Neuron (in vitro differentiated cells): ENCODE measurements around the gene FMN1.

Experiments
- H2AFZ ChIP-seq: one replicate; pipeline ENCODE4 v1.6.1; 2013; ENCODE audit warnings: low read depth, mild to moderate bottlenecking, inconsistent platforms, low read length, moderate library complexity
- H3K27me3 ChIP-seq: one replicate; pipeline ENCODE4 v1.6.1; 2013; ENCODE audit warnings: low read length; ENCODE audit not compliant: insufficient read depth
- H3K36me3 ChIP-seq: one replicate; pipeline ENCODE4 v1.6.1; 2013; ENCODE audit warnings: low read length; ENCODE audit not compliant: insufficient read depth
- H3K4me1 ChIP-seq: one replicate; pipeline ENCODE4 v1.6.1; 2013; ENCODE audit warnings: low read length; ENCODE audit not compliant: insufficient read depth
- H3K4me3 ChIP-seq: 2 replicates; pipeline ENCODE4 v1.5.1; 2013; ENCODE audit warnings: mild to moderate bottlenecking, low read length, moderate library complexity
- H3K9me3 ChIP-seq: one replicate; pipeline ENCODE4 v1.6.1; 2013; ENCODE audit warnings: low read length

The FMN1 gene

DNA sequence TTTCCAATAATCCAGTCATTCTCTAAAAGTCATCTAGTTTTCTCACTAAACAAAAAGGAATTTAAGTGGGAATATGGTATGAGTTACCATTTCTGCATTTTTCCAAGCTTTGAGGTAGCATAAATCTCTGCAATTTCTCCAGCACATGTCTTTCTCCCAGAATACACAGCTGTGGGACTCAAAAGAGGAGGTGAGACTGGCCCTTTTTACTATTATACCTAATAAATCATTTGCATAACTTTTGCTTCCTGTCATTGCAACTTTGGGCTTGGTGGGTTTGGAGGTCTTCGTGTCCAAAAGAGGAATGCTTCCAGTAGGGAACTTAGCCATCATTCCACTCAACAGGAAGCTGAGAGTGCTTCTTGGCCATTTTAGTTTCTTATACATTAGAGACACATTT is 94.8 kb downstream of the FMN1 start:
- no peak overlapping the region for H2AFZ ChIP-seq
- no peaks in the 10 kb centered on the region for H3K27me3 ChIP-seq
- no peaks in the 10 kb centered on the region for H3K36me3 ChIP-seq
- no peaks in the 10 kb centered on the region for H3K9me3 ChIP-seq
- H3K4me1 ChIP-seq: no peaks in the 10 kb centered on the region
- H3K4me3 ChIP-seq: no peak overlapping the region

DNA sequence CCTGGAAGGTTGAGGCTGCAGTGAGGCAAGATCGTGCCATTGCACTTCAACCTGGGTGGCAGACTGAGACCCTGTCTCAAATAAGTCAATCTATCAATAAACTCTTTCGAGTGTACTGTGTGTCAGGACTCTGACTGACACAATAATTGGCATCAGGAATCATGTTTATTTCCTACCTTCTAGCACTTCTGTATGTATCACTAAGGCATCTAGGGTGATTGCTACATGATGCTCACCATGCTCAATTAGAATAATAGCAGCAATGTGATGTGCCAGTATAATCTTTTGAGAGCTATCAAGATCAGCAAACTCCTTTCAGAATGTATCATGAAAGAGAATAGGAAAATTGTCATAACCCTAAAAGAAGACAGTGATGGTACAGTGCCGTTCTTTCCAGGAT is 95.3 kb downstream of the FMN1 start:
- H3K36me3 ChIP-seq: no peaks in the 10 kb centered on the region
- H3K27me3 ChIP-seq: no peaks in the 10 kb centered on the region
- H3K4me3 ChIP-seq: no peak overlapping the region
- no peak overlapping the region for H2AFZ ChIP-seq
- no peaks in the 10 kb centered on the region for H3K9me3 ChIP-seq
- H3K4me1 ChIP-seq: no peaks in the 10 kb centered on the region

DNA sequence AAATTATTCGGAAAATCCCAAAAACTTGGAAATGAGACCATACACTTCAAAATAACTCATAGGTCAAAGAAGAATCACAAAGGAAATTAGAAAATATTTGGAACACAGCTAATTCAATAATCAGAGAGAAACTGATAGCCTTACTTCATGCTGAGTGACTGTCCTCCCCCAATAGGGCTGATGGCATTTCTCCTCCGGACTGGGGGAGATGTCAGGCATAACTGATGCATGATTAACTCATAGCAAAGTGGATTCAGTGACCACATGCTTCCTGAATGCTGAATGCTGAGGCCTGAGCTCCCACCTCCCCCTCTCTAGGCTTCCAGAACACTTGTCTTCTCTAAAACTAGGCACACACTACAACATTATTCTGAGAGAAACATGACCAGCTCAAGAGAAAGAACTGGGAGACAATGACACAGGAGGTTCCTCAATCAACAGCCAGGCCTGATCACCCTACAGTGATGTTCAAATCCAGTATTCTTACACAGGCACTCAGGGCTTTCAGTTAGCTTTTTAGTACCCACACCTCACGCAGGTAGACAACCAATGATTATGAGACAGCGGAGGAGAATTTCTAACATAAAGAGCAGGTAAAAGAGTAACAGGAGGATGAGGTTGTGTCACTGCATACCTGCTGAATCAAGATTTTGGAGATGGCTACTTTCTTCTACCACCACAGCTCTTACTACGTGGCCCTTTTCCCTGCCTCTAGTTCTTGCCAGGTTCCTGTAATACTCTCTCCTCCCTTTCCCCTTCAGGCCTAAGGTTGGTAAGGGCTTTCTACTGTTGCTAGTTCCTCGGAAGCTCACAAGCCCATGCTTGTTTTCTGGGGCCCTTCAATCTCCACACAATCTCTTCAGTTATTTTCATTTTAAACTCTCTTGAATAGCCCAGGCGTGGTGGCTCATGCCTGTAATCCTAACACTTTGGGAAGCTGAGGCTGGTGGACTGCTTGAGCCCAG is 96.1 kb downstream of the FMN1 start:
- Histone ChIP-seq H3K36me3 (no peaks in the 10 kb centered on the region), H3K4me3 (no peak overlapping the region), H3K27me3 (no peaks in the 10 kb centered on the region), H3K4me1 (no peaks in the 10 kb centered on the region), H3K9me3 (no peaks in the 10 kb centered on the region), H2AFZ (no peak overlapping the region)

DNA sequence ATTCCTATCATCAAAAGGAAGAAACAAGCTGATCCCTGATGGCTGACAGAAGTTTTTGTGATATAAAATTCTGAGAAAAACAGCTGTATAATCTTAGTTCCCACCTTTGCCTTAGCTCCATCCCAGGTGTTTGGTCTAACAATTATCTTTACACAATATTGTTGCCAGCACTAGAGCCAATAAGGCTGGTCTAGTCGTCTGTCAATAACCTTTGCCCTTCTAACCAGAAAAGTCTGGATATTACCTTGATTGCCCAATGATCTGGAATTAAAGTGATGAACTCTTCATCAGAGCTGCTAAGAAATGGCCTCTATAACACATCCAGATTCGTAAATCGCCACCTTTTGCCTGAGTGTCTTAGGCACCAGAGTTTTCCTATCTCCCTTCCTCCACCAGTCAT is 98.4 kb downstream of the FMN1 start:
- H3K4me1 ChIP-seq: no peaks in the 10 kb centered on the region
- no peaks in the 10 kb centered on the region for H3K9me3 ChIP-seq
- H3K36me3 ChIP-seq: no peaks in the 10 kb centered on the region
- H3K27me3 ChIP-seq: no peaks in the 10 kb centered on the region
- H3K4me3 ChIP-seq: no peak overlapping the region
- no peak overlapping the region for H2AFZ ChIP-seq

DNA sequence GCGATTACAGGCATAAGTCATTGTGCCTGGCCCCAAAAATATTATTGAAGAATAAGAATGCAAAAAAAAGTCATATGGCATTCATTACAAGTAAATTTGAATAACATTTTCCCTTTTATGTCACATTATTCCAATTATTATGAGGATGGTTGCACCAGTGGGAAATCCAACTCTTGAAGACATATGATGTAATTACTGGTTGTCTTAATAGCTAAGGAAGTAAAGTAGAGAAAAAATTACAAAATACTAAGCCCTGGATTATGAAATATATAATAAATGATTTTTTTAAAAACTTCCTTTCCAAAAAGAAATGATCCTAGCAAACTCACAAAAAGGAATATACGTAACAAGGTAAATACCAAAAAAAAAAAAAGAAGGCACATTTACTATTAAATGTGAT is 98.9 kb downstream of the FMN1 start:
- no peak overlapping the region for H2AFZ ChIP-seq
- H3K9me3 ChIP-seq: no peaks in the 10 kb centered on the region
- H3K4me1 ChIP-seq: no peaks in the 10 kb centered on the region
- H3K4me3 ChIP-seq: no peak overlapping the region
- H3K27me3 ChIP-seq: no peaks in the 10 kb centered on the region
- H3K36me3 ChIP-seq: no peaks in the 10 kb centered on the region

DNA sequence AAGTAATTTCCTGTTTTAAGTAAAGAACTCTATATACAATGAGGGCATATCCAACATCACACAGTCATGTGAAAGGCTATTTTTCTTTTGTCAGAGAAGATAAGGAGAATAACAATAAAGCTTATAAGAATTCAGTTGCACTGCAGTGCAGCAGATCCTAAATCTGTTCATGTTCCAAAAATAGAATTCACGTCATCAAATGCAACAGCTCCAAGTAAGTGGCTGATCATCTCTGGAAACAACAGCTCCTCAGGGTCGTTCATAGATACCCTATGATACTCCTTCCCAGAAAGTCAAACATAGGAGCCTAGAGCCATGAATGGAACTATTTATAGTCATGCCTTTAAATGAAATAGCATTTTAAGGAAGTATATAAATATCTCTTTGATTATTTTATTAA is 100.2 kb downstream of the FMN1 start:
- Histone ChIP-seq H3K9me3 (no peaks in the 10 kb centered on the region), H2AFZ (no peak overlapping the region), H3K27me3 (no peaks in the 10 kb centered on the region), H3K36me3 (no peaks in the 10 kb centered on the region), H3K4me1 (no peaks in the 10 kb centered on the region), H3K4me3 (no peak overlapping the region)

DNA sequence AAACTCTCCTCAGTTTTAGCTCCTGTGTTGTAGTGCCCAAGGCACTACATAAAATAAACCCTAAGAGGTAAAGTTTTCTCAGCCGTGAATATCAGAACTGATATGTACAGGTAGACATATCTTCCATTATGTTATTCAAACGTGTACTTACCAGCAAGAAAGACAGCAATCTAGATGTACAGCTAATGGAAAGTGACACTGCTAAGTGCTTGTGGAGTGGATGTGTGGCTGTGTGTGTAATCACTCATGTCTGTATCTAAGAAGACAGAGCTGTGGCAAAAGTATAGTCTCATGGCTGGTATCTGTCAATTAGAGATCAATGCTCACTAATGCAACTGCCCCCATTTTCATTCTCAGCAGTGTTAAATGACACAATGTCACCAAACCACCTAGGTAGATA is 101.3 kb downstream of the FMN1 start:
- no peaks in the 10 kb centered on the region for H3K9me3 ChIP-seq
- no peak overlapping the region for H2AFZ ChIP-seq
- H3K4me3 ChIP-seq: no peak overlapping the region
- no peaks in the 10 kb centered on the region for H3K4me1 ChIP-seq
- no peaks in the 10 kb centered on the region for H3K27me3 ChIP-seq
- no peaks in the 10 kb centered on the region for H3K36me3 ChIP-seq

DNA sequence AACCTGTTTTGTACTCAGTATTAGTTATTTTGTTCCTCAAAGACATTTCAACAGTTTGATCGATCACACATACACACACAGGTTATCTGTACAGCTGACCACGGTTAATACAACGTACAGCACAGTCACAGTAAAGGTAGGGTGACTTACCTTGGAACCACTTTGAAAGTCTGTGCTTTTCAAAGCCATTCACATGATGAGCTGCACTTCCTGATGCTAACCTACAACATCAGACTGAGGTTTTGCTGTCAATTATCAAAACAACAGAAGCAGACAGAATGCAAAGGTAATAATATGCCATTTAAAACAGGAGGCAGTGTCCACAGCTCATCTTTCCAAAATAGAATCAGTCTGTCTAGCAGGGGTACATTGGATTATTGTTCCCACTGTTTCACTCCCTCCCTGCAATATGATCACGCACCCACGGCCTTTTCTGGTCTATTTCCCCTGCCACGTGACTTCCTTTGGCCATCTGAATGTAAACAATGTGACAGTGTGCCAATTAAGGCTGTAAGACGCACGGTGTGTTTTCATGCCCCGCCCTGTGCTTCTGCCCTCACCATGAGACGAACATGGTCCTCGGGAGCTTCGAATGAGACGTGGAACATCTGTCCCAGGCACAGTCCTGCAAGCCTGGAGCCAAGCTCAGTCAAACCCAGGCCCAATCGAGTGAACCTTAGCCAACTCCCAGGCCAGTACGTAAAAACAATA is 102.4 kb downstream of the FMN1 start:
- H3K36me3 ChIP-seq: no peaks in the 10 kb centered on the region
- H3K27me3 ChIP-seq: no peaks in the 10 kb centered on the region
- no peaks in the 10 kb centered on the region for H3K9me3 ChIP-seq
- H2AFZ ChIP-seq: no peak overlapping the region
- no peaks in the 10 kb centered on the region for H3K4me1 ChIP-seq
- H3K4me3 ChIP-seq: no peak overlapping the region

DNA sequence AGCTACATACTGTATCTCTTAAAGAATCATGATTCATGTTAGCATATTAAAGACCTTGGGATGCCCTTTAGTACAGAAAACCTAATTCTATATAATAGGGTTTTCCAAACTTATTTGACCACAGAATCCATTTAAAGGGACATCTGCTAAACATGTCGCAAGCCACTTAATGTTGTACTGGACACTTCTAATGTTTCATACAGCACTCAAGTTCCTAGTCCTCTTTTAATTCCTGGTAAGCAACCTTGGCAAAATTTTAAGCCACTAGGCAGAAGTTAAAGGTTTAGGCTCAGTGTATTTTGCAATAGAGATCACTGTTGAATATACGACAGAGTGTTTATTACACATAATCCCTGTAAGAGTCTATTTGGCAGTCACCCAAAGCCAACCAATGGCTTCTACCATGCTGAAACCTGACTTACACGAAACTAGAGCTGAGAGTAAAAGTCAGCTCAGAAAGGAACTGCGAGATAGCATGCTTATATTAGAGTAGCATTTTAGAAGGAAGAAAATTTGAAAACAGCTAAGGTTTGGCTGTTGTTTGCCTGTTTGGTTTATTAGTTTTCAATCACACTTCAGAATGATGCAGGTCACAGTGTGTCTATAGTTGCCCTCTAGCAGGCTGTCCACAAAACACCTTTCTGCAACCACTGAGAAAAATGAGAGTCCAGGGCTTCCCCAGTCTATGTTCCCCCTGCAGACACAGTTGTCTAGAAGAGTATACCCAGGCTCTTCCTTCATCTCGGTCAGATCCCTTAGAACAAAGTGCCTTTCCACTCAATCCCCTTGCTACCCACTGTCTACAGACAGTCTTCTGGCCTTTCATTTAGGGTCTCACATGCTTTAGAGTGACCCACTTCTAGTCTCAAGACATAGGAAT is 104.4 kb downstream of the FMN1 start:
- no peaks in the 10 kb centered on the region for H3K9me3 ChIP-seq
- H2AFZ ChIP-seq: no peak overlapping the region
- H3K27me3 ChIP-seq: no peaks in the 10 kb centered on the region
- no peaks in the 10 kb centered on the region for H3K36me3 ChIP-seq
- H3K4me3 ChIP-seq: no peak overlapping the region
- no peaks in the 10 kb centered on the region for H3K4me1 ChIP-seq

DNA sequence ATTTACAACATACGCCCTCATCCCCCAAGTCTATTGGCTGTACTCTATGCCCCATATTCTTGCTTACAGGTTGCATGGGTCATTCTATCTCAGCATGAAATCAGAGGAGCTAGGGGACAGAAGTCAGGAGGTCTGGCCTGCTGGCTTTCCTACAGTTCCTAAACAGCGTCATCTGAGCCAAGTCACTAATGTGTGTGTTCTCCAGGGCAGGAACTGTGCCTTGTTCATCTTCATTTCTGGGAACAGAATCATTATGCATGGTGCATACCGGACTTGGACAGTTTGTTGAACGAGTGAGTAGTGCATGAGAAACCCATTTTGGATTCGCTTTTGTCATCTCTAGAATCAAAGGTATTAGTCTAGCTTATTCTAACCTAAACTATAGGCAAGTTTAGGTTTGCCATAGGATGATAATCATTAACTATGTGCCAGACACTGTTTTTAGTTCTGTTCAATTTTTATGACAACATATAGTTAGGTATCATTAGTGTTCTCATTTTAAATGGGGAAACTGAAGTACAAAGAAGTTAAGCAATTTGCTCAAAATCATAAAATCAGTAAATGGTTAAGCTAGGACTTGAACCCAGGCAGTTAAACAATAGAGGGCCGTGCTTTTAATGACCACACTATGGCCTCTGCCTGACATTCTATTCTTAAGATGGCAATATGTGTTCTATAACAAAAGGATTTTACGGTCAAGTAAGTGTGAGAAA is 105.2 kb downstream of the FMN1 start:
- H3K4me1 ChIP-seq: peaks cover 8% of the 10 kb centered on the region
- H3K27me3 ChIP-seq: no peaks in the 10 kb centered on the region
- H3K36me3 ChIP-seq: no peaks in the 10 kb centered on the region
- no peaks in the 10 kb centered on the region for H3K9me3 ChIP-seq
- H2AFZ ChIP-seq: no peak overlapping the region
- H3K4me3 ChIP-seq: no peak overlapping the region

DNA sequence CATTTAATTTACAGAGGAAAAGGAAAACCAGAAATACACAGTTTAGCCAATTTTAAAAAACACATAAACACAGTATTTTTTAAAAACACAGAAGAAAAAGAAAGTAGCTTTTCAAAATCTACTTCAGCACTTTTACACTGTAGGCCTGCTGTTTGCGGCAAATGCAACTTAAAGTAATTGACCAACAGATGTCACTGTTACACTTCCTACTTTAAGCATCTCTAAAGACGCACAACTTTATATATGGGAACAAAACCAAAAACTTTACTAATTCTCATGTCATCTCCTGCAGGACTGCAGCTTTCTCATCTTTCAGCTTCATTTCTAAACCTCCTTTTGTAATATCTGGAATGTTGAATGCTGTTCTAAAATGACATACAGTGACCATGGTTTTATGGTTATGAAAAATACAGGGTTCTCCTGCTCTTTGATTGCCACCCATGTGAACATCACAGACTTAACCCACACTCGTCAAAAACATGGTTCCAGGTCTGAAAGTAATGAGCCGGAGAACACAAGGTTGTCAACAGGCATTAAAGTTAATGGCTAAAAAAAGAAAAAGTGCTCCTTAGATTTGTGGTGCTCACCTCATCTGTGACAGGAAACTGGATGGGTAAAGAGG is 107.9 kb downstream of the FMN1 start:
- no peaks in the 10 kb centered on the region for H3K9me3 ChIP-seq
- peaks cover 31% of the 10 kb centered on the region for H3K4me1 ChIP-seq
- no peaks in the 10 kb centered on the region for H3K27me3 ChIP-seq
- H3K4me3 ChIP-seq: no peak overlapping the region
- no peaks in the 10 kb centered on the region for H3K36me3 ChIP-seq
- H2AFZ ChIP-seq: no peak overlapping the region

DNA sequence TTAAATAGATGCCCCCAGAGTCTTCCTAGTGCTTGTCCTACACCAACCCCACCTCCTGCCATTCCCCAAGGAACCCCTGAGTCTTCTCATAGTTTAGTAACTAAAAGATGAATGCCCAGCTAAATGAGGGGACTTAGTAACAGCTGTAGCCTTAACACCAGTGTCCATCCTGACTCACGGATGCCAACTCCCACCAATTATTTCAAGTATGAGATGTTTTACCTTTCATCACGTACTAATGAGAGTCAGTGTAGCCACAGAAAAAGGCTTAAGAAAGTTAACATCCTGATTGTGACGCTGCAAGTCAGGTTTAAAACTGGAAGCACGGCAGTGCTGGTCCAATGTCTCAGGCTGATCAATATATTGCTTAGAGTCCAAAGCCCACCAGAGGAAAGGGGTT is 109.9 kb downstream of the FMN1 start:
- H3K27me3 ChIP-seq: no peaks in the 10 kb centered on the region
- H3K4me3 ChIP-seq: no peak overlapping the region

More for the DNA sequence above, 109.9 kb downstream of the FMN1 start:
- Histone ChIP-seq H2AFZ (no peak overlapping the region), H3K4me1 (peaks cover 49% of the 10 kb centered on the region), H3K9me3 (no peaks in the 10 kb centered on the region), H3K36me3 (no peaks in the 10 kb centered on the region)
